B cell (primary cell): ENCODE data around the gene ZBTB24. TPM values are rescaled to one million over a fixed set of nuclear protein-coding genes. Genes with fewer than 3 reads are reported as not detected.

ENCODE experiments used
- ATAC-seq: fragments of 200-7000 bp; cut with Tn5 transposase; one replicate; pipeline ENCODE4 v1.10.0; 2021; ENCODE audit warnings: low read depth, mild to moderate bottlenecking, moderate number of reproducible peaks, moderate library complexity
- CTCF ChIA-PET: fragments of 350-600 bp; sonication (Branson Sonifier 250); formaldehyde crosslinking; loops from one replicate; lab custom pipeline; 2021; ENCODE audit warnings: antibody characterized with exemption, inconsistent platforms; lab: Charles Lee
- POLR2A ChIA-PET: fragments of 350-600 bp; sonication (Branson Sonifier 250); formaldehyde crosslinking; loops from one replicate; lab custom pipeline; 2021; ENCODE audit warnings: antibody characterized with exemption; lab: Charles Lee
- DNase-seq: peaks from one replicate; pipeline ENCODE4 v3.0.0; 2013
- H2AFZ ChIP-seq: 2 replicates; pipeline ENCODE4 v1.6.1; 2012; ENCODE audit warnings: mild to moderate bottlenecking, low read depth, low read length; ENCODE audit not compliant: insufficient read depth, poor library complexity, severe bottlenecking
- H3K27ac ChIP-seq, 2 donors: 1 replicate in 1 of 2; 2 replicates in 1 of 2; pipeline ENCODE4 v1.5.1; 2012 to 2013; ENCODE audit warnings: low read length in 2 of 2, mild to moderate bottlenecking in 2 of 2, moderate library complexity in 1 of 2
- H3K27me3 ChIP-seq, 4 experiments: fragments of 200-600 bp in 1 of 4; sonication (generic) in 1 of 4; replicated peaks in 1 of 4; 1 replicate in 2 of 4; 2 replicates in 2 of 4; pipeline versions ENCODE4 v1.6.1 to v1.7.0; 2013 to 2016; ENCODE audit warnings: low read length in 3 of 4, mild to moderate bottlenecking in 2 of 4, mixed read lengths in 1 of 4, moderate library complexity in 1 of 4; ENCODE audit not compliant: insufficient read depth in 4 of 4, control insufficient read depth in 3 of 4; ENCODE audit errors: control extremely low read depth in 1 of 4
- H3K36me3 ChIP-seq, 2 experiments: replicated peaks in 1 of 2; 1 replicate in 1 of 2; 2 replicates in 1 of 2; pipeline versions ENCODE4 v1.6.1 to v1.7.1; 2013; ENCODE audit warnings: low read length in 1 of 2; ENCODE audit not compliant: insufficient read depth in 2 of 2, control insufficient read depth in 1 of 2; ENCODE audit errors: control extremely low read depth in 1 of 2, extremely low read depth in 1 of 2
- H3K4me1 ChIP-seq, 2 donors: fragments of 200-600 bp in 1 of 2; sonication (generic) in 1 of 2; 1 replicate in 1 of 2; 2 replicates in 1 of 2; pipeline versions ENCODE4 v1.5.1 to v1.6.1; 2013 to 2017; ENCODE audit warnings: low read length in 2 of 2; ENCODE audit not compliant: control insufficient read depth in 2 of 2, insufficient read depth in 2 of 2
- H3K4me2 ChIP-seq: replicated peaks from 2 replicates; pipeline ENCODE3; 2012; ENCODE audit warnings: mild to moderate bottlenecking, low read depth, low read length; ENCODE audit not compliant: poor library complexity, severe bottlenecking
- H3K4me3 ChIP-seq, 5 experiments: fragments of 200-600 bp in 1 of 5; sonication (generic) in 1 of 5; 1 replicate in 3 of 5; 2 replicates in 2 of 5; pipeline versions ENCODE4 v1.5.1 to v1.7.0; 2011 to 2016; ENCODE audit warnings: low read length in 4 of 5, mild to moderate bottlenecking in 4 of 5, low read depth in 2 of 5, control low read depth in 1 of 5, moderate library complexity in 1 of 5; ENCODE audit not compliant: insufficient read depth in 1 of 5; ENCODE audit errors: control extremely low read depth in 1 of 5, extremely low read depth in 1 of 5
- H3K79me2 ChIP-seq: fragments of 200-600 bp; sonication (generic); one replicate; pipeline ENCODE4 v1.6.0; 2016; ENCODE audit warnings: low read length; ENCODE audit not compliant: control insufficient read depth, insufficient read depth
- H3K9ac ChIP-seq: fragments of 200-600 bp; sonication (generic); 2 replicates; pipeline ENCODE4 v1.6.1; 2017; ENCODE audit warnings: mild to moderate bottlenecking, low read length, moderate library complexity
- H3K9me3 ChIP-seq, 3 donors: one replicate each; pipeline versions ENCODE4 v1.6.1 to v1.7.1; 2013; ENCODE audit warnings: low read length in 2 of 3; ENCODE audit not compliant: control insufficient read depth in 2 of 3, insufficient read depth in 1 of 3; ENCODE audit errors: control extremely low read depth in 1 of 3
- H4K20me1 ChIP-seq: 2 replicates; pipeline ENCODE4 v1.6.0; 2012; ENCODE audit warnings: mild to moderate bottlenecking, low read length; ENCODE audit not compliant: insufficient read depth, control insufficient read depth, poor library complexity, severe bottlenecking
- H3K27ac Mint-ChIP-seq: one replicate; pipeline ENCODE4 v1.8.0; 2021; ENCODE audit warnings: mixed read lengths
- H3K27me3 Mint-ChIP-seq: one replicate; pipeline ENCODE4 v1.8.0; 2021; ENCODE audit warnings: mixed read lengths
- H3K4me1 Mint-ChIP-seq: one replicate; pipeline ENCODE4 v1.8.0; 2021; ENCODE audit warnings: mixed read lengths
- H3K4me3 Mint-ChIP-seq: one replicate; pipeline ENCODE4 v1.8.0; 2021; ENCODE audit warnings: mixed read lengths
- H3K9me3 Mint-ChIP-seq: one replicate; pipeline ENCODE4 v1.8.0; 2022; ENCODE audit warnings: mixed read lengths; ENCODE audit not compliant: insufficient read depth
- EZH2 ChIP-seq: IDR thresholded peaks from 2 replicates; pipeline ENCODE4 v1.6.1; 2012; ENCODE audit warnings: borderline replicate concordance, low read depth, mild to moderate bottlenecking, moderate library complexity, low read length; ENCODE audit not compliant: insufficient read depth, poor library complexity, severe bottlenecking
- WGBS: methylation state at CpG from one replicate; pipeline ENCODE4 v1.1.5; 2013; ENCODE audit warnings: missing lambda C conversion rate; ENCODE audit not compliant: insufficient coverage; 5-methylcytosine and 5-hydroxymethylcytosine counted together
- intact Hi-C: fragments of 100-400 bp; cut with micrococcal nuclease; formaldehyde crosslinking; loops from one replicate; pipeline ENCODE4 v1.10.0; 2022
- polyA plus RNA-seq: library from polyadenylated mRNA; depleted of rRNA; stranded (reverse); fragments of >200 nt; gene quantifications from 2 replicates; pipeline ENCODE4 v1.2.3, GENCODE V29; 2012
- total RNA-seq, 2 donors: library from RNA; stranded (reverse); fragments of 120-200 nt in 1 of 2; gene quantifications; 1 replicate in 1 of 2; 2 replicates in 1 of 2; pipeline versions ENCODE4 v1.2.3 to v1.2.4, GENCODE V29; 2013 to 2022
- TF ChIP-seq, protein P1 (sequence below): fragments of 200-600 bp; IDR thresholded peaks from one replicate; pipeline ENCODE4 v1.8.0; 2022; ENCODE audit warnings: antibody characterized with exemption, mild to moderate bottlenecking

ZBTB24 gene
- total and polyA plus RNA-seq, 2 donors (not counting 1 experiment from before 2014, with no cell fraction given): 10.6 to 31.4 TPM

DNA sequence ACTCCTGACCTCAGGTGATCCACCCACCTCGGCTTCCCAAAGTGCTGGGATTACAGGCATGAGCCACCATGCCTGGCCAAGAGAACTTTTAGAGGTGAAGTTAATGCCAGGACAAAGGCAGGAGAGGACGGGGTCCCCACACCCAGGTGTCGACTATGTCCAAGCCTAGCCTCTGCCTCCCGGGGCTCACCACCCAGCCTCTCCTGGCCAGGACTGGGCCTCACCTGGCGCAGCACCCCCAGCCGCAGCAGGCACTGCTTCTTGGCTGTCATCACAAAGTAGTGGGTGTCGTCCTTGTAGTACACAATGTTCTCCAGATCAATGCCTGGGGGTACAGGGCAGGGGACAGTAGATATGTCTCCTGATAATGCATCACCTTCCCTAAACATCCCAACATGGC is 31.6 kb downstream of the ZBTB24 start:
- Mint-ChIP-seq H3K4me3 (peak overlapping the region; percentile 37), H3K27ac (peak overlapping the region; percentile 99), H3K27me3 (no peaks in the 10 kb centered on the region), H3K4me1 (peaks cover 80% of the 10 kb centered on the region), H3K9me3 (no peaks in the 10 kb centered on the region)
- POLR2A ChIA-PET: interaction anchor here (3.7 to 5.5 kb wide), 2 partner anchors 7 to 10 kb away, joined by 21 to 26 read pairs; partner anchors contain the start of genes PPIL6 and SMPD2
- Histone ChIP-seq H3K27me3 (no peaks in the 10 kb centered on the region), H3K4me1 (peaks cover 73 to 80% of the 10 kb centered on the region in 2 donors), H3K4me2 (peak overlapping the region; percentile 14), H3K9ac (no peak overlapping the region), H3K9me3 (no peaks in the 10 kb centered on the region), H3K4me3 (no peak overlapping the region), H4K20me1 (peaks cover 9% of the 10 kb centered on the region), H3K79me2 (peaks cover 43% of the 10 kb centered on the region), H3K27ac (peak overlapping the region in 1 of 2 donors; percentile 98), H3K36me3 (peaks cover 0 to 38% of the 10 kb centered on the region in 2 experiments), H2AFZ (no peak overlapping the region)
- intact Hi-C loops: loop anchor here (10.0 kb wide), 2 partner anchors 753 to 1423 kb away; partner anchors contain the start of gene AMD1
- CTCF ChIA-PET: interaction anchor here (0.6 to 6.4 kb wide), 3 partner anchors 11 to 69 kb away, joined by 4 to 55 read pairs (median 4); partner anchors contain the start of genes CD164, PPIL6 and SMPD2
- no peak for ATAC-seq
- TF ChIP-seq, protein P1, sequence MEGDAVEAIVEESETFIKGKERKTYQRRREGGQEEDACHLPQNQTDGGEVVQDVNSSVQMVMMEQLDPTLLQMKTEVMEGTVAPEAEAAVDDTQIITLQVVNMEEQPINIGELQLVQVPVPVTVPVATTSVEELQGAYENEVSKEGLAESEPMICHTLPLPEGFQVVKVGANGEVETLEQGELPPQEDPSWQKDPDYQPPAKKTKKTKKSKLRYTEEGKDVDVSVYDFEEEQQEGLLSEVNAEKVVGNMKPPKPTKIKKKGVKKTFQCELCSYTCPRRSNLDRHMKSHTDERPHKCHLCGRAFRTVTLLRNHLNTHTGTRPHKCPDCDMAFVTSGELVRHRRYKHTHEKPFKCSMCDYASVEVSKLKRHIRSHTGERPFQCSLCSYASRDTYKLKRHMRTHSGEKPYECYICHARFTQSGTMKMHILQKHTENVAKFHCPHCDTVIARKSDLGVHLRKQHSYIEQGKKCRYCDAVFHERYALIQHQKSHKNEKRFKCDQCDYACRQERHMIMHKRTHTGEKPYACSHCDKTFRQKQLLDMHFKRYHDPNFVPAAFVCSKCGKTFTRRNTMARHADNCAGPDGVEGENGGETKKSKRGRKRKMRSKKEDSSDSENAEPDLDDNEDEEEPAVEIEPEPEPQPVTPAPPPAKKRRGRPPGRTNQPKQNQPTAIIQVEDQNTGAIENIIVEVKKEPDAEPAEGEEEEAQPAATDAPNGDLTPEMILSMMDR: no peak
- no peak for TF ChIP-seq EZH2
- peak; percentile 24 for DNase-seq
- WGBS: 100% methylated on average over 6 of the region's 7 CpGs

DNA sequence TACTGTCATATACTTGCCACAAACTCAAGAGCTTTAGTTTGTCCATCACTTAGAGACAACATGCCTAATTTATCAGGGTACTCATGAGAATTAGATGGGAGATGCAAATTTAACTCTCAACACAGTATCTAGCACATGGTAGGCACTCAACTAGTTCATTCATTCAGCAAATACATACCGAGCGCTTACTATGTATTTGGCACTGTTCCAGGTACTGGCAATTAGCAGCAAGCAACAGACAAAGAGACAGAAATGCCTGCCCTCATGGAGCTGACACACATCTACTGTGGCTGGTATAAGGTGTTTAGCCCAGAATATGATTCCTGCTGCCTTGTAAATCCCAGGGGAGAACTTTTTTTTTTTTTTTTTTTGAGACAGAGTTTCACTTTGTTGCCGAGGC is 32.2 kb downstream of the ZBTB24 start:
- H3K4me1 ChIP-seq: peaks cover 70 to 74% of the 10 kb centered on the region in 2 donors
- Mint-ChIP-seq H3K27me3 (no peaks in the 10 kb centered on the region), H3K9me3 (no peaks in the 10 kb centered on the region), H3K4me3 (peak overlapping the region; percentile 47), H3K27ac (peak overlapping the region; percentile 79), H3K4me1 (peaks cover 78% of the 10 kb centered on the region)
- peak overlapping the region in 1 of 2 donors; percentile 76 for H3K27ac ChIP-seq
- intact Hi-C loops: loop anchor here (10.0 kb wide), 2 partner anchors 754 to 1424 kb away; partner anchors contain the start of gene AMD1
- POLR2A ChIA-PET: interaction anchor here (0.7 to 3.7 kb wide), 2 partner anchors 10 to 67 kb away, joined by 6 to 21 read pairs; partner anchors contain the start of genes PPIL6 and SMPD2
- no peaks in the 10 kb centered on the region for H3K9me3 ChIP-seq
- ATAC-seq (no peak), DNase-seq (peak; percentile 44)
- TF ChIP-seq EZH2: no peak
- TF ChIP-seq, protein P1: no peak
- peaks cover 37% of the 10 kb centered on the region for H3K79me2 ChIP-seq
- peaks cover 9% of the 10 kb centered on the region for H4K20me1 ChIP-seq
- H3K4me3 ChIP-seq: no peak overlapping the region
- no peak overlapping the region for H2AFZ ChIP-seq
- WGBS: 90% methylated on average over 2 of the region's 3 CpGs
- CTCF ChIA-PET: interaction anchor here (0.5 to 0.6 kb wide), 2 partner anchors 10 to 22 kb away, joined by 3 to 4 read pairs; no protein-coding TSS in a partner anchor
- no peak overlapping the region for H3K9ac ChIP-seq
- H3K36me3 ChIP-seq: peaks cover 0 to 43% of the 10 kb centered on the region in 2 experiments
- H3K4me2 ChIP-seq: peak overlapping the region; percentile 65
- H3K27me3 ChIP-seq: no peaks in the 10 kb centered on the region
